Body of pancreas (tissue), 4 donors: ENCODE results near the gene OSBPL10. TPM values are rescaled to one million over a fixed set of nuclear protein-coding genes. Genes with fewer than 3 reads are reported as not detected.

Source experiments
- ATAC-seq: fragments of 150-250 bp; one replicate; pipeline ENCODE4 v1.9.1; 2016
- DNase-seq, 4 donors: peaks; one replicate each; pipeline ENCODE4 v3.0.0-alpha.2; 2019
- H3K27ac ChIP-seq, 4 donors: fragments of 200-600 bp; sonication (generic); 1 replicate in 3 of 4; 2 replicates in 1 of 4; pipeline versions ENCODE4 v1.5.1 to v1.6.1; 2016 to 2019; ENCODE audit warnings: mild to moderate bottlenecking in 1 of 4, mixed read lengths in 1 of 4, moderate library complexity in 1 of 4
- H3K27me3 ChIP-seq, 2 donors: fragments of 200-600 bp; sonication (generic); one replicate each; pipeline ENCODE4 v1.6.0; 2016; ENCODE audit warnings: mild to moderate bottlenecking in 1 of 2
- H3K36me3 ChIP-seq, 2 donors: fragments of 200-600 bp; sonication (generic); replicated peaks in 1 of 2; 2 replicates each; pipeline ENCODE4 v1.5.1; 2016; ENCODE audit warnings: low read depth in 2 of 2; ENCODE audit not compliant: insufficient read depth in 1 of 2
- H3K4me1 ChIP-seq: fragments of 200-600 bp; sonication (generic); one replicate; pipeline ENCODE4 v1.6.0; 2016
- H3K4me3 ChIP-seq, 2 donors: fragments of 200-600 bp; sonication (generic); 1 replicate in 1 of 2; 2 replicates in 1 of 2; pipeline ENCODE4 v1.5.1; 2016 to 2019
- H3K9me3 ChIP-seq, 3 donors: fragments of 200-600 bp; sonication (generic); 1 replicate in 2 of 3; 2 replicates in 1 of 3; pipeline ENCODE4 v1.5.1; 2016
- CTCF ChIP-seq, 7 experiments: fragments of 450-650 bp in 4 of 7; fragments of 200-600 bp in 3 of 7; sonication (generic) in 3 of 7; IDR thresholded peaks; one replicate each; pipeline ENCODE4 v1.5.1; 2016 to 2019; ENCODE audit warnings: antibody characterized with exemption in 7 of 7
- POLR2A ChIP-seq, 3 donors: fragments of 450-650 bp; IDR thresholded peaks; one replicate each; pipeline ENCODE4 v1.6.1; 2016; ENCODE audit warnings: antibody characterized with exemption in 3 of 3, mild to moderate bottlenecking in 2 of 3
- WGBS, 2 donors: methylation state at CpG; one replicate each; pipeline ENCODE4 v1.1.5; 2017; 5-methylcytosine and 5-hydroxymethylcytosine counted together
- intact Hi-C: fragments of 100-400 bp; cut with DNase I; formaldehyde crosslinking; loops from one replicate; pipeline ENCODE4 v1.15.1; 2023
- total RNA-seq, 2 donors: library from RNA; depleted of rRNA; stranded (reverse); fragments of >200 nt; gene quantifications; one replicate each; pipeline ENCODE4 v1.1.0, GENCODE V29; 2016

OSBPL10 gene
- total RNA-seq, 2 donors from 2014 or later, result 3.4 to 27.0 TPM

DNA sequence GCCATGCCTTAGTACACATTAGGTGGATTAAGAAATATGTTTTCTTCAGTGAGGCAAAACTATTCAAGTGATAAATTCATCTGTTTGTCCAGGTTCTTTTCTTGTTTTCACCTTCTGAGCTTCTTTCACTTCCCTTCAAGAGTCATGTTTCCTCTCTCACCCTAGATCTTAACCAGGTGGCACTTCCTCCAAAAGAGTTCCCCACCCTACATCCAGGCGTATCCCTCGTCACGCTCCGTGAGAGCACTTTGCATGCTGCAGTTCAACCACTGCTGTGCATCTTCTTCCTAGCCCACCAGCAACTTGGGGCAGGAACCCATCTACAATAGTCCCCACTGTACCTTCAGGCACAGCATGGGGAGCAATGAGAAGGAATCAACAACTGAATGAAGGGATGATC lies 28.9 kb downstream of the OSBPL10 start:
- intact Hi-C loops, result no loop called here
- no peaks in the 10 kb centered on the region for H3K36me3 ChIP-seq
- WGBS, 2 donors, result 81 to 87% methylated on average over 4 of the region's 4 CpGs
- no peak overlapping the region for H3K27ac ChIP-seq
- H3K9me3 ChIP-seq, result no peaks in the 10 kb centered on the region
- no peak overlapping the region for H3K4me3 ChIP-seq
- peaks cover 6% of the 10 kb centered on the region for H3K4me1 ChIP-seq
- no peak for DNase-seq
- TF ChIP-seq CTCF (IDR thresholded peaks at IDR 0.05), result no peak
- TF ChIP-seq POLR2A (IDR thresholded peaks at IDR 0.05), result no peak
- H3K27me3 ChIP-seq, result no peaks in the 10 kb centered on the region
- no peak for ATAC-seq

- 89 to 90% methylated on average over 6 of the region's 6 CpGs for WGBS, 2 donors
- intact Hi-C loops, result no loop called here
Observed at GRCh38 chr3:31948280-31948679, 32.8 kb downstream of the OSBPL10 start.

DNA sequence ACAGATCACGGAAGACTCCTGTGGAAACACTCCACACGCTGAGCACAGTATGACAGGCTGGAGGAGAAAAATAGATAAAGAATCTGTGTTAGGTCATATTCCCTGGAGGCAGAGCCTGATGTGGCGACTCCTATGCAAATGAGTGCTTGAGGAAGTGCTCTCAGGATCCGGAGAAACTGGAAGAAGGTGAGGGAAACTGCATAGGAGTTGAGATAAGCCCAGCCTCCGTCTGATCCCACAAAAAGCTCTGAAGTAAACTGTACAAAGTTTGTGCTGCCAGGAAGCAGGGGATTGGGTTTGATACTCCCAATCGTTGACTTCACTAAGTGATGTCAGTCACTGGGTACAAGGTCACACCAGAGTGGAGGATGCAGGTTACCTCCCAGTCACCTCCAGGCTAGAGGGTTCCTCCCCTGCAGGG lies 33.4 kb downstream of the OSBPL10 start:
- ATAC-seq (no peak), DNase-seq (no peak)
- Histone ChIP-seq H3K4me1 (peaks cover 6% of the 10 kb centered on the region), H3K27ac (no peak overlapping the region), H3K9me3 (no peaks in the 10 kb centered on the region), H3K36me3 (no peaks in the 10 kb centered on the region), H3K27me3 (no peaks in the 10 kb centered on the region), H3K4me3 (no peak overlapping the region)
- intact Hi-C loops, result no loop called here
- WGBS, 2 donors, result 56 to 74% methylated on average over 6 of the region's 6 CpGs
- TF ChIP-seq POLR2A (IDR thresholded peaks at IDR 0.05) (no peak), CTCF (IDR thresholded peaks at IDR 0.05) (no peak)

More at GRCh38 chr3:31948280-31948679, 32.8 kb downstream of the OSBPL10 start:
- Histone ChIP-seq H3K9me3 (no peaks in the 10 kb centered on the region), H3K4me1 (peaks cover 6% of the 10 kb centered on the region), H3K27ac (no peak overlapping the region), H3K36me3 (no peaks in the 10 kb centered on the region), H3K27me3 (no peaks in the 10 kb centered on the region), H3K4me3 (no peak overlapping the region)
- TF ChIP-seq POLR2A (IDR thresholded peaks at IDR 0.05), result no peak
- TF ChIP-seq CTCF (IDR thresholded peaks at IDR 0.05), result no peak
- ATAC-seq (no peak), DNase-seq (no peak)

DNA sequence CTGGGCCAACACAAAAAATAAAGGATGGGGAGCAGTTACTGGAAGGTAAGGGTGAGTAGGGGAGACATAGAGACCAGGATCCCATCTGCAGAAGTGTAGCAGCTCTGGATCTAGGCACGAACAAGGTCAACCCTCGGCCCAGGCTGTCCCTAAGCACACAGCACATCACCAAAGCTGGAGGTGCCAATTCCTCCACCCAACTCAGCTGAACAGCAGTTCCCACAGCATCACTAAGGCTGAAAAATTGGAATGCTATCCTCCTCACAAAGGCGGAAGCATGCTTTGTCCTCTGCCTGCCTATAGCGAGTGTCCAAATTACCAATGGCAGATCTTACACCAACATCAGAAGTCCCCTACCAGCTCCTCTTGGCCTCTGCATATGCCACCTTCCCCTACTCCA lies 33.9 kb downstream of the OSBPL10 start:
- Histone ChIP-seq H3K4me1 (peaks cover 6% of the 10 kb centered on the region), H3K9me3 (no peaks in the 10 kb centered on the region), H3K27ac (no peak overlapping the region), H3K36me3 (no peaks in the 10 kb centered on the region), H3K27me3 (no peaks in the 10 kb centered on the region), H3K4me3 (no peak overlapping the region)
- TF ChIP-seq POLR2A (IDR thresholded peaks at IDR 0.05) (no peak), CTCF (IDR thresholded peaks at IDR 0.05) (no peak)
- no peak for DNase-seq
- intact Hi-C loops, result no loop called here
- no peak for ATAC-seq
- 91 to 96% methylated on average over 4 of the region's 4 CpGs for WGBS, 2 donors

GRCh38 chr3:31946484-31947081 lies 34.5 kb downstream of the OSBPL10 start:
- ATAC-seq, result no peak
- intact Hi-C loops, result no loop called here
- no peak overlapping the region for H3K27ac ChIP-seq

More at GRCh38 chr3:31946484-31947081, 34.5 kb downstream of the OSBPL10 start:
- Histone ChIP-seq H3K36me3 (no peaks in the 10 kb centered on the region), H3K27me3 (no peaks in the 10 kb centered on the region), H3K4me3 (no peak overlapping the region), H3K9me3 (no peaks in the 10 kb centered on the region), H3K4me1 (peaks cover 6% of the 10 kb centered on the region)
- 93 to 94% methylated on average over 10 of the region's 10 CpGs for WGBS, 2 donors
- DNase-seq, result no peak
- no peak for TF ChIP-seq CTCF (IDR thresholded peaks at IDR 0.05)
- TF ChIP-seq POLR2A (IDR thresholded peaks at IDR 0.05), result no peak
